Measurements from ENCODE around the gene NUP98.

DNA sequence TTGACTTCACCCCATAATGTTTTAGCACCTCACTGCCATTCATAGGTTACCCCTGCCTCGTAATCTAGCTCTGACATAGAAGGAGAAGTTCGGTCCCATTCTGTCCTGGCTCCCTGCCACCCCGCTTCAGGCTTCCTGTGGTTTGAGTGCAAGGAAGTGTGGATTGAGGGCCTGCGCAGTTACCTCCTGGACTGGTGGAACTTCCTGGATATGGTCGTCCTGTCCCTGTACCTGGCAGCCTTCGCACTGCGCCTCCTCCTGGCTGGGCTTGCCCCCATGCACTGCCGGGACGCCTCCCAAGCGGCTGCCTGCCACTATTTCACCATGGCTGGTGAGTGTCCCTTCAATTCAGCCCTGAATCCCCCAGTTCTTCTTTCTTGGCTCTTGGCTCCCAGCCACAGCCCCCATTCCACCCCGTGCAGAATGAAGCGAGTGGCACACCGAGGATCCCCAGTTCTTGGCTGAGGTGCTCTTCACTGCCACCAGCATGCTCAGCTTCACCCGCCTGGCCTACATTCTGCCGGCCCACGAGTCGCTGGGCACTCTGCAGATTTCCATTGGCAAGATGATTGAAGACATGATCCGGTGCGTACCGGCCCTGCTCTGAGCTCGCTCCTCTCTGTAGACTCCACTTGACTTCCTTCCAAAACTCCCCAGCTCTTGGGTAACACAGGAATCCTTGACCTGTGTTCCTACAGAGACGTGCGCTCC, 170.9 kb downstream of the NUP98 start:
- no peak for TF ChIP-seq YY1 (IDR thresholded peaks at IDR 0.05; ENCODE audit: low read depth)
- no peak for TF ChIP-seq FOXM1 (IDR thresholded peaks at IDR 0.05; ENCODE audit: low read depth)
- TF ChIP-seq, protein P1, sequence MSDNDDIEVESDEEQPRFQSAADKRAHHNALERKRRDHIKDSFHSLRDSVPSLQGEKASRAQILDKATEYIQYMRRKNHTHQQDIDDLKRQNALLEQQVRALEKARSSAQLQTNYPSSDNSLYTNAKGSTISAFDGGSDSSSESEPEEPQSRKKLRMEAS (IDR thresholded peaks at IDR 0.05; ENCODE audit: low read depth), result no peak
- TF ChIP-seq EZH2phosphoT487 (IDR thresholded peaks at IDR 0.05; ENCODE audit: borderline replicate concordance, low read depth), result no peak
- TF ChIP-seq FOXJ3 (CRISPR knock-in tag; IDR thresholded peaks at IDR 0.05), result no peak
- TF ChIP-seq, protein P2, sequence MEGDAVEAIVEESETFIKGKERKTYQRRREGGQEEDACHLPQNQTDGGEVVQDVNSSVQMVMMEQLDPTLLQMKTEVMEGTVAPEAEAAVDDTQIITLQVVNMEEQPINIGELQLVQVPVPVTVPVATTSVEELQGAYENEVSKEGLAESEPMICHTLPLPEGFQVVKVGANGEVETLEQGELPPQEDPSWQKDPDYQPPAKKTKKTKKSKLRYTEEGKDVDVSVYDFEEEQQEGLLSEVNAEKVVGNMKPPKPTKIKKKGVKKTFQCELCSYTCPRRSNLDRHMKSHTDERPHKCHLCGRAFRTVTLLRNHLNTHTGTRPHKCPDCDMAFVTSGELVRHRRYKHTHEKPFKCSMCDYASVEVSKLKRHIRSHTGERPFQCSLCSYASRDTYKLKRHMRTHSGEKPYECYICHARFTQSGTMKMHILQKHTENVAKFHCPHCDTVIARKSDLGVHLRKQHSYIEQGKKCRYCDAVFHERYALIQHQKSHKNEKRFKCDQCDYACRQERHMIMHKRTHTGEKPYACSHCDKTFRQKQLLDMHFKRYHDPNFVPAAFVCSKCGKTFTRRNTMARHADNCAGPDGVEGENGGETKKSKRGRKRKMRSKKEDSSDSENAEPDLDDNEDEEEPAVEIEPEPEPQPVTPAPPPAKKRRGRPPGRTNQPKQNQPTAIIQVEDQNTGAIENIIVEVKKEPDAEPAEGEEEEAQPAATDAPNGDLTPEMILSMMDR (IDR thresholded peaks at IDR 0.05), result no peak

Measured in SK-N-SH (cell line).